OCI-LY1 (cell line): ENCODE results near the gene BCO2.

ENCODE experiments used
- H2AFZ ChIP-seq: fragments of 200-600 bp; sonication (generic), shearing (Covaris generic); 2 replicates; pipeline ENCODE4 v1.6.0; 2014; ENCODE audit warnings: antibody characterized with exemption, mild to moderate bottlenecking, low read length
- H3F3A ChIP-seq: fragments of 200-600 bp; sonication (generic), shearing (Covaris generic); 2 replicates; pipeline ENCODE4 v1.6.0; 2014; ENCODE audit warnings: mild to moderate bottlenecking, antibody characterized with exemption, low read length, moderate library complexity; ENCODE audit not compliant: insufficient read depth
- H3K27ac ChIP-seq: fragments of 200-600 bp; sonication (generic); 2 replicates; pipeline ENCODE4 v1.5.1; 2014; ENCODE audit warnings: low read length, mixed run types, mild to moderate bottlenecking, low read depth; ENCODE audit not compliant: poor library complexity, severe bottlenecking
- H3K27me3 ChIP-seq: fragments of 200-600 bp; sonication (generic); 2 replicates; pipeline ENCODE4 v1.6.0; 2014; ENCODE audit warnings: antibody characterized with exemption, mild to moderate bottlenecking, low read length, moderate library complexity; ENCODE audit not compliant: insufficient read depth
- H3K36me3 ChIP-seq: fragments of 200-600 bp; sonication (generic); 2 replicates; pipeline ENCODE4 v1.6.1; 2014; ENCODE audit warnings: mild to moderate bottlenecking, antibody characterized with exemption, low read length, moderate library complexity, mixed read lengths; ENCODE audit not compliant: insufficient read depth
- H3K4me1 ChIP-seq: fragments of 200-600 bp; sonication (generic); 2 replicates; pipeline ENCODE4 v1.5.1; 2014; ENCODE audit warnings: mild to moderate bottlenecking, low read length, moderate library complexity; ENCODE audit not compliant: insufficient read depth, severe bottlenecking
- H3K4me2 ChIP-seq: fragments of 200-600 bp; sonication (generic), shearing (Covaris generic); 2 replicates; pipeline ENCODE4 v1.6.1; 2014; ENCODE audit warnings: low read length
- H3K4me3 ChIP-seq: fragments of 200-600 bp; sonication (generic); 2 replicates; pipeline ENCODE4 v1.5.1; 2014; ENCODE audit warnings: low read length, low read depth, mild to moderate bottlenecking, mixed read lengths; ENCODE audit not compliant: poor library complexity, severe bottlenecking
- H3K79me2 ChIP-seq: fragments of 200-600 bp; shearing (Covaris generic); 2 replicates; pipeline ENCODE4 v1.6.1; 2016; ENCODE audit warnings: mixed run types, low read length, mixed read lengths; ENCODE audit not compliant: insufficient read depth
- H3K9ac ChIP-seq: fragments of 200-600 bp; sonication (generic), shearing (Covaris generic); 2 replicates; pipeline ENCODE4 v1.6.1; 2014; ENCODE audit warnings: mild to moderate bottlenecking, low read length, mixed read lengths
- H3K9me2 ChIP-seq: fragments of 200-600 bp; sonication (generic), shearing (Covaris generic); 2 replicates; pipeline ENCODE4 v1.6.1; 2014; ENCODE audit warnings: low read depth, mild to moderate bottlenecking, low read length, mixed read lengths
- H3K9me3 ChIP-seq: fragments of 200-600 bp; shearing (Covaris generic); 2 replicates; pipeline ENCODE4 v1.6.1; 2014; ENCODE audit warnings: low read length, mixed read lengths
- H4K20me1 ChIP-seq: fragments of 200-600 bp; sonication (generic), shearing (Covaris generic); 2 replicates; pipeline ENCODE4 v1.6.0; 2016; ENCODE audit warnings: mild to moderate bottlenecking, low read length; ENCODE audit not compliant: insufficient read depth
- EZH2 ChIP-seq: fragments of 200-600 bp; sonication (generic), shearing (Covaris generic); IDR thresholded peaks from 2 replicates; pipeline ENCODE4 v1.8.0; 2017; ENCODE audit warnings: borderline replicate concordance, mixed run types, mild to moderate bottlenecking, antibody characterized with exemption, low read length, moderate library complexity, mixed read lengths
- TF ChIP-seq, protein P1 (sequence below): fragments of 200-600 bp; sonication (generic), shearing (Covaris generic); IDR thresholded peaks from 2 replicates; pipeline ENCODE4 v1.5.1; 2017; ENCODE audit warnings: mild to moderate bottlenecking, antibody characterized with exemption, low read length, moderate library complexity, mixed read lengths

Gene BCO2

DNA sequence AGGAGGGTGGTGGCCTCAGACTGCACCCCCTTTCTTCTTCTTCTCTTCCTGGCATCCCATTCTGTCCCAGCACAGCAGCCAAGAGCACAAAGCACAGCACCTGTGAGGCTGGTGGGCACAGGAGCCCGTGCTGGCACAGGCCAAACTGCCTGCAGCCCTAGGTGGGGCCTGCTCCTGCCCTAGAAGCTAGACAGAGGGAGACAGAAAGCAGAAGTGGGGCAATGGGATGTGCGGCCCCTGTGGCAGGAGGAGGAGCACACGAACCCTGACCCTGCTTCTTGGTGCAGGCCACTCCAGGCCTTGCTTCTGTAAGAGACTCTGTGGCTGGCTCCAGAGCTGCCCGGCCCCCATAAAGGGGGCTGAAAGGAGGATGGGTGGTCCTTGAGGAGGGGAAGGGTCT lies 47.0 kb downstream of the BCO2 start:
- H3K27ac ChIP-seq = no peak overlapping the region
- no peaks in the 10 kb centered on the region for H3K27me3 ChIP-seq
- H2AFZ ChIP-seq = no peak overlapping the region
- no peaks in the 10 kb centered on the region for H3K9me2 ChIP-seq
- H3K9me3 ChIP-seq = no peaks in the 10 kb centered on the region
- peaks cover 5% of the 10 kb centered on the region for H3K4me1 ChIP-seq
- no peak overlapping the region for H3K4me3 ChIP-seq
- H3K9ac ChIP-seq = no peak overlapping the region
- no peaks in the 10 kb centered on the region for H3F3A ChIP-seq
- H3K36me3 ChIP-seq = no peaks in the 10 kb centered on the region
- no peaks in the 10 kb centered on the region for H4K20me1 ChIP-seq
- H3K4me2 ChIP-seq = no peak overlapping the region
- TF ChIP-seq EZH2 = no peak
- TF ChIP-seq, protein P1, sequence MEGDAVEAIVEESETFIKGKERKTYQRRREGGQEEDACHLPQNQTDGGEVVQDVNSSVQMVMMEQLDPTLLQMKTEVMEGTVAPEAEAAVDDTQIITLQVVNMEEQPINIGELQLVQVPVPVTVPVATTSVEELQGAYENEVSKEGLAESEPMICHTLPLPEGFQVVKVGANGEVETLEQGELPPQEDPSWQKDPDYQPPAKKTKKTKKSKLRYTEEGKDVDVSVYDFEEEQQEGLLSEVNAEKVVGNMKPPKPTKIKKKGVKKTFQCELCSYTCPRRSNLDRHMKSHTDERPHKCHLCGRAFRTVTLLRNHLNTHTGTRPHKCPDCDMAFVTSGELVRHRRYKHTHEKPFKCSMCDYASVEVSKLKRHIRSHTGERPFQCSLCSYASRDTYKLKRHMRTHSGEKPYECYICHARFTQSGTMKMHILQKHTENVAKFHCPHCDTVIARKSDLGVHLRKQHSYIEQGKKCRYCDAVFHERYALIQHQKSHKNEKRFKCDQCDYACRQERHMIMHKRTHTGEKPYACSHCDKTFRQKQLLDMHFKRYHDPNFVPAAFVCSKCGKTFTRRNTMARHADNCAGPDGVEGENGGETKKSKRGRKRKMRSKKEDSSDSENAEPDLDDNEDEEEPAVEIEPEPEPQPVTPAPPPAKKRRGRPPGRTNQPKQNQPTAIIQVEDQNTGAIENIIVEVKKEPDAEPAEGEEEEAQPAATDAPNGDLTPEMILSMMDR = no peak
- peaks cover 7% of the 10 kb centered on the region for H3K79me2 ChIP-seq

GRCh38 chr11:112223121-112223520 lies 47.8 kb downstream of the BCO2 start:
- Histone ChIP-seq H2AFZ (no peak overlapping the region), H3K27me3 (no peaks in the 10 kb centered on the region), H3K4me2 (no peak overlapping the region), H3K9me2 (no peaks in the 10 kb centered on the region), H3F3A (no peaks in the 10 kb centered on the region), H3K36me3 (peaks cover under 1% of the 10 kb centered on the region; the same call in 1 of the 2 replicates), H3K9me3 (no peaks in the 10 kb centered on the region), H3K27ac (no peak overlapping the region), H3K4me3 (no peak overlapping the region), H4K20me1 (no peaks in the 10 kb centered on the region), H3K9ac (no peak overlapping the region), H3K4me1 (peaks cover 13% of the 10 kb centered on the region), H3K79me2 (peaks cover 14% of the 10 kb centered on the region)
- TF ChIP-seq, protein P1 = no peak
- no peak for TF ChIP-seq EZH2

DNA sequence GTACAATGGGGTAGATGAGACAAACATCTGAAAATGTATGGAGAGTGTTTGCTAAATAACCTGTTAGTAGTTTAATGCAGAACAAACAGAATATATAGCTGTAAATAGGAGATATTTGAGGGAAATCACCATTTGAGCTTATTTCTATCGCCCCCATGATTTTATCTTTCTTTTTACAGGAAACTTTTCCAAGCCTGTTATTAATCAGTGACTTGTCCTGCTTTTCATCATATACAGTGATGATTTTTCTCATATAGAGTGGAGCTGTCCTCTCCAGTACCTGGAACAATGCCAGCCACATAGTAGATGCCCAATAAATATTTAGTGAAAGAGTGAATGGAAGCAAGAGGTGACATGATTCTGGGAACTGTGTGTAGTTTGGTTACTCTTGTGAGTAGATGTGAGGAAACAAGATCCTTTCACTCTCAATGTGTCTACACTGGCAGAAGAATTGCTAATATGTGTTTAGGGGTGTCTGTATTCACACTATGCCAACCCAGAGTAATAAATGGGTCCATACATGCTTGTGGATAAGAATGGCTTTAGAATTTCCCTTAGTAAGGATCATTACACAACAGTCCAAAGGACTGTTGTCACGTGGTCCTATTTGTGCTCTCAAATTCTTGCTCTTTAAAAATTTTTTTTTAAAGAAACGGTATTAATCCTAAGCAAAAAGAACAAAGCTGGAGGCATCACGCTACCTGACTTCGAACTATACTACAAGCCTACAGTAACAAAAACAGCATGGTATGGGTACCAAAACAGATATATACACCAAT lies 48.6 kb downstream of the BCO2 start:
- Histone ChIP-seq H3K27ac (no peak overlapping the region), H3K4me3 (no peak overlapping the region), H3F3A (no peaks in the 10 kb centered on the region), H3K4me1 (peaks cover 17% of the 10 kb centered on the region), H3K27me3 (no peaks in the 10 kb centered on the region), H3K9me2 (no peaks in the 10 kb centered on the region), H2AFZ (no peak overlapping the region), H3K9ac (no peak overlapping the region), H3K36me3 (peaks cover 8% of the 10 kb centered on the region; the same call in 1 of the 2 replicates), H3K79me2 (peaks cover 14% of the 10 kb centered on the region), H4K20me1 (no peaks in the 10 kb centered on the region), H3K9me3 (no peaks in the 10 kb centered on the region), H3K4me2 (no peak overlapping the region)
- TF ChIP-seq EZH2 = no peak
- TF ChIP-seq, protein P1 = no peak
